Measurements from ENCODE around the gene RPS14.
"Not testable (repeated sequence)": the region's sequence is repeated elsewhere in the genome, so short reads cannot be mapped to it uniquely, and the experiment has no call there.

RPS14 gene

DNA sequence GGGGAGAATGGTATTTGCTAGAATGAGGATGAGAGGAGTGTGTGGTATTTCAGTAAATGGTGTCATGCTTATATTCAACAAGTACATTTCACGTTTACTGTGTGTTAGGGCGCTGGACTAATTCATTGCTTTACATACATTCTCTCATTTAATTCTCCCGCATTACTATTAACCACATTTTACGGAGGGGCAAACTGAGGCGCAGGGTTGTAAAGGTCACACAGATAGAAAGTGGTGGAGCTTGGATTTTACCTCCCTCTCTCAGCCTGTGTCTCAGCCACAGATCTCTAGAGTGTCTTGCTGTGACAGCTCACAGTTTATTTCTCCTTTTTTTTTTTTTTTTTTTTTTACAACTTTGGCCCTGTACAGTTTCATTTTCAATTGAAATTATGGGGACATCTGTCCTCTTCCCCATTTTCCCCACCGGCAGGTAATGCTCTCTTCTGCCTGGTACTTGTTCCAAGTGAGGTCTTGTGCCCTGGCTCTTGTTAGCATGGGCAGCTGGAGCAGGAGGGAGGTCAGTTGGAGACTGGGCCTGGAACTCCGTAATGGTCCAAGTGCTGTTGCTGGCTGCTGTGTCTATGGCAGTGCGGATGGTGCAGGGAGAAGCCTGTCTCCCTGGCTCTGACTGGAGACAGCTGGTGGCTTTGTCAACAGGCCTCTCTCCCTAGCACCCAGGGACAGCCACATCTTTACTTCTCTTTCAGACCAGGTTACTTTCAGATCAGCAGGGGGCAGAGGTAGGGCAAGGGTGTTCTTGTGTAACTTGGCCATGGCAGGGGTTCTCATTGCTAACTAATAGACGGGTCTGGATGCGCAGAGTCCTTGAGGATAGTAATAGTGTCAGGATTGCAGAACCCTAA is 37.9 kb upstream of the RPS14 start:
- DNase-seq = peak; percentile 29 to 38
- TF ChIP-seq GATA1 (IDR thresholded peaks at IDR 0.05; ENCODE audit: low read depth, low read length) (no peak), POLR2A (IDR thresholded peaks at IDR 0.05; ENCODE audit: low read length) (no peak)

DNA sequence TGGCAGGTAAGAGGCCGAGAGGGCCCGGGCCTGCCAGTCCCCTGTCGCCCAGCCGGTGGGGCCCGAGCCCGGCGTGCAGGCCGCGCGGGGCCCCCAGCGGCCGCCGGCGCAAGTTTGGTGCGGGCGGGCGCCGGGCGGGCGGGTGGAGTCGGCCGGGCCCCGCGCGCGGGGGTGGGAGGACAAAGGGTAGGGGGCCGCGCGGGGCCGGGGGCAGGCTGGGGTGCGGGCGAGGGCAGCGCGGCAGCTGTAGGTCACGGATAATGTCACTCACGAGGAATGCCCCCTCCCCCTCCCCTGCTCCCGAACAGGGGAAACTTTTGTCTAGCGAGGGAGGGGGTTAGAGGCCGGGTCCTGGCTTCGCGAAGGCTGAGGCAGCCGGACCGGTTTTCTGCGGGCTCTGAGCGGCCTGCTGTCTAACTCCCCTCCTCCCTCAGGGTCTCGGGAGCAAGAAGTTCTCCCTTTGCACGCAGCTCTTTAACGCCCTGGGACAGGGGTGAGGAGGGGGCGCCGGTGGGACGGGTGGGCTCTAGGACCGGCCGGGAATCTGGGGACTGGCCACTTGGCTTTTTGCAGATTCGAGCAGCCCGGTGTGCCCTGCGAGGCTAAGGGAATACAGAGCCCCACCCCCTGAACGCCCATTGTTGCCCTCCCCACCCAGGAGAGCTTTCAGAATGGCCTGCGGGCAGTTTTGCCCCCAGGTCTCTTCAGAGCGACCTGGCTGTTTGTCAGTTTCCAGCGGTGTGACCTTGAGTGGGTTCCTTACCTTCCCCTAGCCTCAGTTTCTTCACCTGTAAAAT is 37.1 kb upstream of the RPS14 start:
- DNase-seq = peak; percentile 76 to 77
- TF ChIP-seq GATA1 (IDR thresholded peaks at IDR 0.05; ENCODE audit: low read depth, low read length) (no peak), POLR2A (IDR thresholded peaks at IDR 0.05; ENCODE audit: low read length) (no peak)

DNA sequence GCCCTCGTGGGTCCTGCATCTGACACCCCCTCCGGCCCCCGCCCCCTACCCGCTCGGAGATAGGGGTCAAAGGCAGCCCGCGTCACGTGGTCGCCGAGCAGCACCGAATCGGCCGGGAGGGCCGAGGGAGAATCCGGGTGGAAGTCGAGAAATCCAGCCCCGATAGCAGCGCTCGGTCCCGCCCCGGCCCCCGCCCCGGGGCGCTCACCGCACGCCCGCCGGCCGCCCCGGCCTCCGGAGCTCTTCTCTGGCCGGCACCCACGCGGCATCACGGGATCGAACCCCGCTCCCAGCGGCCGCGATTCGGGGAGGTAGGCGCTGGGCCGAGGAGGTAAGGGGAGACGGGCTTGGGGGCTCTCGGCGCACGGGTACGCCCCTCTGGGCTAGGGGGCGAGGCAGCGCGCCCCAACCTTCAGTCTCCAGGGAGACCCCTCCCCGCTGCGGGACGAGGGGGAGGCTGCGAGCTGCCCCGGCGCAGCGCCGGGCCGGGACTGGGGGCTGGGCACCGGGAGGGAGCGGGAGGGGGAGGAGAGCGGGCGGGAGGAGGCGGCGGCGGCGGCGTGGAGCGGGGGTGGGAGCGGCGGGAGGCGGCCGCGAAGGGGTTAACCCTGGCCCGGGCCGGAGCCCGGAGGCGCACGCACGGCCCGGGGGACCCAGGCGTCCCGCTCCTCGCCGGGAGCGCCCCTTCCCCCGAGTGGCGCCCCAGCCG is 36.3 kb upstream of the RPS14 start:
- DNase-seq = peak; percentile 46 to 52

DNA sequence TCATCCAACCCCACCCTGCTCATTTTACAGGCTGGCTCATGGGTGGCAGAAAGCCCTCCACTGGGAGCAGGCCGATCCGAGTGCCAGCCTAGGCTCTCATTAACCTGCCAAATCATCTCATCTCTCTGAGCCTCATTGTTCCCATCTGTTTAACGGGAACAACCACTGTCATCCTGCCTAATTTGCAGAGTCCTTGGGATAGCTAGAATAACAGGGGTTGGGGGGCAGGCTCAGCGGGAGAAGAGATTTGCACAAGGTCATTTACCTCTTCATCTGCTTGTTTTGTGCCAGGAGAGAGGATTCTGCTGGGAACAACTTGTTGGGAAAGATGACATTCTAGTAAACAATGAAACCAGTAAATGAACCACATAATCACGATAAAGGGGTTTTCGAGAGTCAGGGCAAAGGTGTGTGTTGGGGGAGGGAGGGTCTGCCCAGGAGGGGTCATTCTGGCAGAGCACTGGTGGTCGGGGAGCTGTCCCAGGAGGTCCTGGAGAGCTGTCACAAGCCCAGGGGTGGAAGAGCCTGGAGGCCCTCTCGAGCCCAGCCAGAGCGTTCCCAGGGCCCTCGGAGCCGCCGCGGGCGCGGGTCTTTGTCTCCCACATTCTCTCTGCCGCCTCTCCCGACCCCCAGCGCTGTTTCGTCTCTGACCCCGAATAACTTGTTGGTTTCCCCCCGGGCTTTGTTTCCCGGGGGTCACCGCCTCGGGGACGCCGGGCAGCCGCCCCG is 35.6 kb upstream of the RPS14 start:
- no peak for TF ChIP-seq GATA1 (IDR thresholded peaks at IDR 0.05; ENCODE audit: low read depth, low read length)
- TF ChIP-seq POLR2A (IDR thresholded peaks at IDR 0.05; ENCODE audit: low read length) = no peak
- DNase-seq = no peak

More for the DNA sequence above, 36.3 kb upstream of the RPS14 start:
- no peak for TF ChIP-seq POLR2A (IDR thresholded peaks at IDR 0.05; ENCODE audit: low read length)
- TF ChIP-seq GATA1 (IDR thresholded peaks at IDR 0.05; ENCODE audit: low read depth, low read length) = no peak

DNA sequence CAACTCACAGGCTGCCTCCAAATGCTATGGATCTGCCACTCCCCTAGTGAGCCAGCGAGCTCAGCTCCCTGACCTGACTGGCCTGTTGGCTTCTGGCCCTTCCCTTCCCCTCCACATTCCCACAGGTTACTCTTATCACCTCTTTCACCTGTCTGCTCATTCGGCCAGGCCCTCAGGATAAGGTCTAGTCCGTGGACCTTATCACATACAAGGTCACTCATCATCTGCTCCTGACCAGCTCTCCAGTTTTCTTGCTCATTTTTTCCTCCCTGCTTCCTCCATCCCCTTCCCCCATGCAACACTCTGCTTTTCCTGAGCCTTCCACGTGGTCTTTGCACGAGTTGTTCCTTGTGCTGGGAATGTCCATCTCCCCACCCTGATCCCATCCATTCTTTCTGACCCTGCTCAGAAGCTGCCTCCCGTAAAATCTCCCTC is 32.5 kb upstream of the RPS14 start:
- TF ChIP-seq GATA1 (IDR thresholded peaks at IDR 0.05; ENCODE audit: low read depth, low read length) (no peak), POLR2A (IDR thresholded peaks at IDR 0.05; ENCODE audit: low read length) (no peak)
- peak in 1 of 2 experiments; percentile 26 for DNase-seq

DNA sequence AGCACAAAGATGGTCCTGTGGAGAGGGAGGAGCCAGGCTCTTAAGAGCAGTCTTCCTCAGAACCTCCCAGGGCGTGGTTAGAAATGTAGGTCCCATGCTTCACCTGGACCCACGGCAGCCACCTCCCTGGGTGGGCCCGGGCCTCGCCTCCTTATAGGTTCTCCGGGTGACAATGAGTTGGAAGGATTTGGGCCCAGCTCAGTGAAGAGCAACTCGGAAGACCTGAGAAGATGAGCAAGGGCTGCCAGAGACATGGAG is 32.1 kb upstream of the RPS14 start:
- TF ChIP-seq GATA1 (IDR thresholded peaks at IDR 0.05; ENCODE audit: low read depth, low read length) (no peak), POLR2A (IDR thresholded peaks at IDR 0.05; ENCODE audit: low read length) (no peak)
- no peak for DNase-seq

DNA sequence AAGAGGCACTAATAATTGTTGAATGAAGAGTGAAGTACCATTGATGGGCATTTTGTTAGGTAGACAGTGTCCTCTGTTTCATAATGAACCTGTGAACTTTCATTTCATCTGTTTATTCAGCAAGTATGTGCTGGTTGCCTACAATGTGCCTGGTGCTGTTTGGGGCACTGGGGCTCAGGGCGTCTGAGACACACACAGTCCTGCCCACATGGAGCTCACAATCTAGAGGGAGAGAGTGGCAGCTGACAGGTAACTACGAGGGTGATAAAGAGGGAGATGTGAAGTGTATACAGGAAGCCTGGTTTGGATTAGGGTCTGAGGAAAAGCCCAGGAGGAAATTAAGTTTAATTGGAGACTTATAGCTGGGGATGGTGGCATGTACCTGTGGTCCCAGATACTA is 29.9 kb upstream of the RPS14 start:
- TF ChIP-seq GATA1 (IDR thresholded peaks at IDR 0.05; ENCODE audit: low read depth, low read length) (no peak), POLR2A (IDR thresholded peaks at IDR 0.05; ENCODE audit: low read length) (no peak)
- DNase-seq = no peak

DNA sequence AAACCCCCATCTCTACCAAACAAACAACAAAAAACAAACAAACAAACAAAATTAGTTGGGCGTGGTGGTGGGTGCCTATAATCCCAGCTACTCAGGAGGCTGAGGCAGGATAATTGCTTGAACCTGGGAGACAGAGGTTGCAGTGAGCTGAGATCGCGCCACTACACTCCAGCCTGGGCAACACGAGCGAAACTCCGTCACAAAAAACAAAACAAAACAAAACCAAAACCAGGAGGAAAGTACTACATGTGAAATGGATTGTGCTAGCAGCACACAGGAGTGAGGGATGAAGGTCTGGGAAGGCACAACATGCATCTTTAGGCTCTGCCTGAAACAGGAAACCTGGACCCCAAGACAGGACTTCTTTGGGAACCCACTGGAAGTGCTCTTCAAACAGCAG is 27.0 kb upstream of the RPS14 start:
- DNase-seq = not testable (repeated sequence)

DNA sequence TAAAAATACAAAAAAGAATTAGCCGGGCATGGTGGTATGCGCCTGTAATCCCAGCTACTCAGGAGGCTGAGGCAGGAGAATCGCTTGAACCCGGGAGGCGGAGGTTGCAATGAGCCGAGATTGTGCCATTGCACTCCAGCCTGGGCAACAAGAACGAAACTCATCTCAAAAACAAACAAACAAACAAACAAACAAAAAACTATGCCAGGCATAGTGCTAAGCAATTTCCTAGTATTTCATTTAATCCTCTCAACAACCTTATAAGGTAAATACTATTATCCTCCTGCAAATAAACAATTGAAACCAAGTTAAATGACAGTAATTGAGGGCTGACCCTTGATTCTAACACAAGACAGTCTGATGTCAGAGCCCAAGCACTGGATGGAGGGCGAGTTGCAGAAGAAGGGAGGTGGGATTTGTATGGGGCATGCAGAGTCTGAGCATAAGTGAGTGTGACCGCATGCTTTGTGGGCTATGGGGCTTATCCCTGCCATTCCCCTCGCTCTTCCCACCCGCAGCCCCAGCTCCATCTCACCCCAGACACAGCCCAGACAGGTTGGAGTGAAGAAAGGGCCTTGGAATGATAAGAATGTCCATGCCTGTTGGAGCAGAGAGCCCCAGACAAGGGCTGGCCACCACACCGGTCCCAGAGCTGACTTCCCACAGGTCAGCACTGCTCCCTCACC is 24.3 kb upstream of the RPS14 start:
- no peak for TF ChIP-seq POLR2A (IDR thresholded peaks at IDR 0.05; ENCODE audit: low read length)
- no peak for TF ChIP-seq GATA1 (IDR thresholded peaks at IDR 0.05; ENCODE audit: low read depth, low read length)
- no peak for DNase-seq

DNA sequence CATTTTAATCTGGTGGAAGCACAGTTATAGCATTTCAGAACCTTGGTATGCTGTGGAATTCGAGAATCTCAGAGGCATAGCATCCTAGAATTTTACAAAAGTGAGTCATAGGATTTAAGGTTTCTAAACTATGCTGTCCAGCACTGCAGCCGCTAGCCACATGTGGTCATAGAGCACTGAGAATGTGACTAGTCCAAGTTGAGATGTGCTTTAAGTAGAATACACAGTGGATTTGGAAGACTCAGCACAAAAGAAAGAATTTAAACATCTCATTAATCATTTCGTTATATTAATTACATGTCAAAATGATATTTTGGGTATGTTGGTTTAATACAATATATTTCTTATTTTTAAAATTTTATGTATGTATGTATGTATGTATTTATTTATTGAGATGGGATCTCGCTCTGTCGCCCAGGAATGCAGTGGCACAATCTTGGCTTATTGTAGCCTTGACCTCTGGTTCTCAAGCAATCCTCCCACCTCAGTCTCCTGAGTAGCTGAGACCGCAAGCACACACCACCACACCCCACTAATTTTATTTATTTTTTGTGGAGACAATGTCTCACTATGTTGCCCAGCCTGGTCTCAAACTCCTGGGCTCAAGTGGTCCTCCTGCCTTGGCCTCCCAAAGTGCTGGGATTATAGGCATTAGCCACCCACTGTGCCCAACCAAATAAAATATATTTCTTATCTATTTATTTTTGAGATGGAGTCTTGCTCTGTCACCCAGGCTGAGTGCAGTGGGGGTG is 20.4 kb upstream of the RPS14 start:
- no peak for TF ChIP-seq POLR2A (IDR thresholded peaks at IDR 0.05; ENCODE audit: low read length)
- TF ChIP-seq GATA1 (IDR thresholded peaks at IDR 0.05; ENCODE audit: low read depth, low read length) = no peak
- no peak for DNase-seq

DNA sequence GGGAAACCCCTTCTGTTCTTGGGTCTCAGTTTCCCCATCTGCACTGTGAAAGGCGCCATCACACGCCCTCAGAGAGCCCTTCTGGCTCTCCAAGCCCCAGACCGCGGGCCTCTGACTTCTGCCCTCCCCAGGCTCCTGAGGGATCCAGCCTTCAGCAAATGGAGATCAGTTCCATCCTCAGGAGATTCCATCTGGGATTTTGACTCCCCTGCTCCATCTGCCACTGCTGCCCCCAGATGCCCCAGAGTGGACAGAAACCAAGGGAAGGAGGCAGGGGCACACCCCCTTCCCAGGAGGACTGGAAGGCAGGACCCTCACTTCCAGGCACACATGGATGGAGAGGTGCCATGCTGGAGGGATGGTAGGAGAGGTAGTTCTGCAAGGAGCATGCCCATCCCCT is 18.7 kb upstream of the RPS14 start:
- TF ChIP-seq GATA1 (IDR thresholded peaks at IDR 0.05; ENCODE audit: low read depth, low read length) (no peak), POLR2A (IDR thresholded peaks at IDR 0.05; ENCODE audit: low read length) (no peak)
- no peak for DNase-seq

DNA sequence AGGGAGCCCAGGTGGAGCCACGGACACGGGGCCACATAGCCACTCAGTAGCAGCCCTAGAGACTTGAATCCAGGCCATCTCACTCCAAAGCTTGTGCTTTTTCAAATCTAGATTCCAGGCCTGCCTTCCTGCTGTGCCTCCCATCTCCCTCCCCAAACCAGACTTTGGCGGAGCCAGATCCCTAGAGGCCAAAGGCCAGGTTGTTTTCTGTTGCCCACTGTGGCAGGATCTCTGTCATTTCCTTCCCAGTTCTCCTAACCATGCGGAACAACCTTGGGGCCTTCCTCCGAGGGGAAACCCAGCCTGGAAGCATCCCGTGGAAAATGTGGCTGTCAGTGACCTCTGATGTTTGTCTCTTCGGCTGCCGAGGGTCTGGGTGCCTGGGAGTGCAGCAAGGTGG is 16.4 kb upstream of the RPS14 start:
- TF ChIP-seq GATA1 (IDR thresholded peaks at IDR 0.05; ENCODE audit: low read depth, low read length) = no peak
- no peak for TF ChIP-seq POLR2A (IDR thresholded peaks at IDR 0.05; ENCODE audit: low read length)
- no peak for DNase-seq

Measured in erythroblast (primary cell).